B cell (primary cell): Measurements from ENCODE around the gene EPB41L4A. TPM values are rescaled to one million over a fixed set of nuclear protein-coding genes. Genes with fewer than 3 reads are reported as not detected.

Experiments
- ATAC-seq: fragments of 200-7000 bp; cut with Tn5 transposase; one replicate; pipeline ENCODE4 v1.10.0; 2021; ENCODE audit warnings: low read depth, mild to moderate bottlenecking, moderate number of reproducible peaks, moderate library complexity
- CTCF ChIA-PET: fragments of 350-600 bp; sonication (Branson Sonifier 250); formaldehyde crosslinking; loops from one replicate; lab custom pipeline; 2021; ENCODE audit warnings: antibody characterized with exemption, inconsistent platforms; lab: Charles Lee
- POLR2A ChIA-PET: fragments of 350-600 bp; sonication (Branson Sonifier 250); formaldehyde crosslinking; loops from one replicate; lab custom pipeline; 2021; ENCODE audit warnings: antibody characterized with exemption; lab: Charles Lee
- DNase-seq: peaks from one replicate; pipeline ENCODE4 v3.0.0; 2013
- H2AFZ ChIP-seq: 2 replicates; pipeline ENCODE4 v1.6.1; 2012; ENCODE audit warnings: mild to moderate bottlenecking, low read depth, low read length; ENCODE audit not compliant: insufficient read depth, poor library complexity, severe bottlenecking
- H3K27ac ChIP-seq, 2 donors: 1 replicate in 1 of 2; 2 replicates in 1 of 2; pipeline ENCODE4 v1.5.1; 2012 to 2013; ENCODE audit warnings: low read length in 2 of 2, mild to moderate bottlenecking in 2 of 2, moderate library complexity in 1 of 2
- H3K27me3 ChIP-seq, 4 experiments: fragments of 200-600 bp in 1 of 4; sonication (generic) in 1 of 4; replicated peaks in 1 of 4; 1 replicate in 2 of 4; 2 replicates in 2 of 4; pipeline versions ENCODE4 v1.6.1 to v1.7.0; 2013 to 2016; ENCODE audit warnings: low read length in 3 of 4, mild to moderate bottlenecking in 2 of 4, mixed read lengths in 1 of 4, moderate library complexity in 1 of 4; ENCODE audit not compliant: insufficient read depth in 4 of 4, control insufficient read depth in 3 of 4; ENCODE audit errors: control extremely low read depth in 1 of 4
- H3K36me3 ChIP-seq, 2 experiments: replicated peaks in 1 of 2; 1 replicate in 1 of 2; 2 replicates in 1 of 2; pipeline versions ENCODE4 v1.6.1 to v1.7.1; 2013; ENCODE audit warnings: low read length in 1 of 2; ENCODE audit not compliant: insufficient read depth in 2 of 2, control insufficient read depth in 1 of 2; ENCODE audit errors: control extremely low read depth in 1 of 2, extremely low read depth in 1 of 2
- H3K4me1 ChIP-seq, 2 donors: fragments of 200-600 bp in 1 of 2; sonication (generic) in 1 of 2; 1 replicate in 1 of 2; 2 replicates in 1 of 2; pipeline versions ENCODE4 v1.5.1 to v1.6.1; 2013 to 2017; ENCODE audit warnings: low read length in 2 of 2; ENCODE audit not compliant: control insufficient read depth in 2 of 2, insufficient read depth in 2 of 2
- H3K4me2 ChIP-seq: replicated peaks from 2 replicates; pipeline ENCODE3; 2012; ENCODE audit warnings: mild to moderate bottlenecking, low read depth, low read length; ENCODE audit not compliant: poor library complexity, severe bottlenecking
- H3K4me3 ChIP-seq, 5 experiments: fragments of 200-600 bp in 1 of 5; sonication (generic) in 1 of 5; 1 replicate in 3 of 5; 2 replicates in 2 of 5; pipeline versions ENCODE4 v1.5.1 to v1.7.0; 2011 to 2016; ENCODE audit warnings: low read length in 4 of 5, mild to moderate bottlenecking in 4 of 5, low read depth in 2 of 5, control low read depth in 1 of 5, moderate library complexity in 1 of 5; ENCODE audit not compliant: insufficient read depth in 1 of 5; ENCODE audit errors: control extremely low read depth in 1 of 5, extremely low read depth in 1 of 5
- H3K79me2 ChIP-seq: fragments of 200-600 bp; sonication (generic); one replicate; pipeline ENCODE4 v1.6.0; 2016; ENCODE audit warnings: low read length; ENCODE audit not compliant: control insufficient read depth, insufficient read depth
- H3K9ac ChIP-seq: fragments of 200-600 bp; sonication (generic); 2 replicates; pipeline ENCODE4 v1.6.1; 2017; ENCODE audit warnings: mild to moderate bottlenecking, low read length, moderate library complexity
- H3K9me3 ChIP-seq, 3 donors: one replicate each; pipeline versions ENCODE4 v1.6.1 to v1.7.1; 2013; ENCODE audit warnings: low read length in 2 of 3; ENCODE audit not compliant: control insufficient read depth in 2 of 3, insufficient read depth in 1 of 3; ENCODE audit errors: control extremely low read depth in 1 of 3
- H4K20me1 ChIP-seq: 2 replicates; pipeline ENCODE4 v1.6.0; 2012; ENCODE audit warnings: mild to moderate bottlenecking, low read length; ENCODE audit not compliant: insufficient read depth, control insufficient read depth, poor library complexity, severe bottlenecking
- H3K27ac Mint-ChIP-seq: one replicate; pipeline ENCODE4 v1.8.0; 2021; ENCODE audit warnings: mixed read lengths
- H3K27me3 Mint-ChIP-seq: one replicate; pipeline ENCODE4 v1.8.0; 2021; ENCODE audit warnings: mixed read lengths
- H3K4me1 Mint-ChIP-seq: one replicate; pipeline ENCODE4 v1.8.0; 2021; ENCODE audit warnings: mixed read lengths
- H3K4me3 Mint-ChIP-seq: one replicate; pipeline ENCODE4 v1.8.0; 2021; ENCODE audit warnings: mixed read lengths
- H3K9me3 Mint-ChIP-seq: one replicate; pipeline ENCODE4 v1.8.0; 2022; ENCODE audit warnings: mixed read lengths; ENCODE audit not compliant: insufficient read depth
- CTCF ChIP-seq: fragments of 200-600 bp; IDR thresholded peaks from one replicate; pipeline ENCODE4 v1.8.0; 2022; ENCODE audit warnings: antibody characterized with exemption, mild to moderate bottlenecking
- EZH2 ChIP-seq: IDR thresholded peaks from 2 replicates; pipeline ENCODE4 v1.6.1; 2012; ENCODE audit warnings: borderline replicate concordance, low read depth, mild to moderate bottlenecking, moderate library complexity, low read length; ENCODE audit not compliant: insufficient read depth, poor library complexity, severe bottlenecking
- WGBS: methylation state at CpG from one replicate; pipeline ENCODE4 v1.1.5; 2013; ENCODE audit warnings: missing lambda C conversion rate; ENCODE audit not compliant: insufficient coverage; 5-methylcytosine and 5-hydroxymethylcytosine counted together
- intact Hi-C: fragments of 100-400 bp; cut with micrococcal nuclease; formaldehyde crosslinking; loops from one replicate; pipeline ENCODE4 v1.10.0; 2022
- polyA plus RNA-seq: library from polyadenylated mRNA; depleted of rRNA; stranded (reverse); fragments of >200 nt; gene quantifications from 2 replicates; pipeline ENCODE4 v1.2.3, GENCODE V29; 2012
- total RNA-seq, 2 donors: library from RNA; stranded (reverse); fragments of 120-200 nt in 1 of 2; gene quantifications; 1 replicate in 1 of 2; 2 replicates in 1 of 2; pipeline versions ENCODE4 v1.2.3 to v1.2.4, GENCODE V29; 2013 to 2022

The EPB41L4A gene
- total and polyA plus RNA-seq, 2 donors (not counting 1 experiment from before 2014, with no cell fraction given): 1.8 to 12.9 TPM

GRCh38 chr5:112221128-112221527 lies 197.9 kb downstream of the EPB41L4A start:
- DNase-seq (no peak), ATAC-seq (no peak)
- Histone ChIP-seq H3K36me3 (no peaks in the 10 kb centered on the region), H3K27ac (no peak overlapping the region), H2AFZ (no peak overlapping the region), H3K4me2 (no peak overlapping the region), H3K79me2 (no peaks in the 10 kb centered on the region), H3K27me3 (peaks cover 0 to 2% (median 0%) of the 10 kb centered on the region in 4 experiments), H3K4me1 (no peaks in the 10 kb centered on the region), H3K9me3 (no peaks in the 10 kb centered on the region), H3K9ac (no peak overlapping the region), H4K20me1 (no peaks in the 10 kb centered on the region), H3K4me3 (no peak overlapping the region)
- ChIA-PET CTCF (no interaction called here), POLR2A (no interaction called here)
- intact Hi-C loops: no loop called here
- TF ChIP-seq CTCF (no peak), EZH2 (no peak)
- H3K27ac Mint-ChIP-seq: no peak overlapping the region
- H3K4me1 Mint-ChIP-seq: no peaks in the 10 kb centered on the region
- 80% methylated on average over 2 of the region's 2 CpGs for WGBS
- H3K27me3 Mint-ChIP-seq: peaks cover 4% of the 10 kb centered on the region
- H3K9me3 Mint-ChIP-seq: no peaks in the 10 kb centered on the region
- H3K4me3 Mint-ChIP-seq: no peak overlapping the region

- H3K27me3 Mint-ChIP-seq: peaks cover 10% of the 10 kb centered on the region
- H4K20me1 ChIP-seq: no peaks in the 10 kb centered on the region
- no peaks in the 10 kb centered on the region for H3K27me3 ChIP-seq
- WGBS: 88% methylated on average over 3 of the region's 6 CpGs
- CTCF ChIA-PET: no interaction called here
- no peaks in the 10 kb centered on the region for H3K4me1 Mint-ChIP-seq
- H3K9me3 ChIP-seq: no peaks in the 10 kb centered on the region
- H3K9me3 Mint-ChIP-seq: no peaks in the 10 kb centered on the region
- H3K9ac ChIP-seq: no peak overlapping the region
- no peaks in the 10 kb centered on the region for H3K36me3 ChIP-seq
- H3K4me1 ChIP-seq: no peaks in the 10 kb centered on the region
- ATAC-seq (no peak), DNase-seq (no peak)
- H2AFZ ChIP-seq: no peak overlapping the region
- POLR2A ChIA-PET: no interaction called here
- no peak overlapping the region for H3K4me2 ChIP-seq
- H3K27ac Mint-ChIP-seq: no peak overlapping the region
- intact Hi-C loops: no loop called here
- no peak for TF ChIP-seq CTCF
- TF ChIP-seq EZH2: no peak
- H3K4me3 Mint-ChIP-seq: no peak overlapping the region
- H3K27ac ChIP-seq: no peak overlapping the region
- H3K79me2 ChIP-seq: no peaks in the 10 kb centered on the region
- H3K4me3 ChIP-seq: no peak overlapping the region
Measured at GRCh38 chr5:112219000-112219399, 200.1 kb downstream of the EPB41L4A start.
